ENCODE measurements around the gene IQCH. TPM values are rescaled to one million over a fixed set of nuclear protein-coding genes. Genes with fewer than 3 reads are reported as not detected.

Gene IQCH
- total and polyA plus RNA-seq, 4 donors = 1.2 to 3.4 (median 2.0) TPM; not detected in 1

- Histone ChIP-seq H3K27me3 (ENCODE audit: control insufficient read depth in 1 of 2, insufficient read depth in 2 of 2, low read length in 1 of 2) (no peaks in the 10 kb centered on the region), H3K27ac (ENCODE audit: low read depth in 1 of 2, low read length in 2 of 2) (no peak overlapping the region), H3K36me3 (ENCODE audit: control insufficient read depth in 1 of 2, insufficient read depth in 2 of 2, low read length in 1 of 2) (no peaks in the 10 kb centered on the region), H3K4me3 (ENCODE audit: low read length in 2 of 2) (no peak overlapping the region), H3K4me1 (ENCODE audit: control insufficient read depth in 1 of 2, insufficient read depth in 2 of 2, low read length in 2 of 2) (no peaks in the 10 kb centered on the region), H3K9me3 (ENCODE audit: control insufficient read depth, low read length) (no peaks in the 10 kb centered on the region)
- ATAC-seq (ENCODE audit: low FRiP score) = no peak
- no peak for DNase-seq
- WGBS, 2 donors = 90% methylated on average over 2 of the region's 2 CpGs
- intact Hi-C loops (cut with DNase I) = no loop called here
These were observed 45.9 kb downstream of the IQCH start for GRCh38 chr15:67300266-67301025.

- DNase-seq (no peak), ATAC-seq (ENCODE audit: low FRiP score) (no peak)
- intact Hi-C loops (cut with DNase I) = loop anchor here (2.0 kb wide), 1 partner anchor 357 kb away; no protein-coding TSS in a partner anchor
- Histone ChIP-seq H3K27ac (ENCODE audit: low read depth in 1 of 2, low read length in 2 of 2) (no peak overlapping the region), H3K4me3 (ENCODE audit: low read length in 2 of 2) (no peak overlapping the region), H3K4me1 (ENCODE audit: control insufficient read depth in 1 of 2, insufficient read depth in 2 of 2, low read length in 2 of 2) (no peaks in the 10 kb centered on the region), H3K9me3 (ENCODE audit: control insufficient read depth, low read length) (no peaks in the 10 kb centered on the region), H3K36me3 (ENCODE audit: control insufficient read depth in 1 of 2, insufficient read depth in 2 of 2, low read length in 1 of 2) (no peaks in the 10 kb centered on the region), H3K27me3 (ENCODE audit: control insufficient read depth in 1 of 2, insufficient read depth in 2 of 2, low read length in 1 of 2) (no peaks in the 10 kb centered on the region)
- WGBS, 2 donors = 85 to 90% methylated on average over 4 of the region's 4 CpGs
These were observed 49.1 kb downstream of the IQCH start for GRCh38 chr15:67303490-67304363.

GRCh38 chr15:67304778-67305177 is 50.2 kb downstream of the IQCH start:
- intact Hi-C loops (cut with DNase I) = loop anchor here in 1 of 2 donors (2.0 kb wide), 1 partner anchor 358 kb away; no protein-coding TSS in a partner anchor
- Histone ChIP-seq H3K36me3 (ENCODE audit: control insufficient read depth in 1 of 2, insufficient read depth in 2 of 2, low read length in 1 of 2) (no peaks in the 10 kb centered on the region), H3K4me1 (ENCODE audit: control insufficient read depth in 1 of 2, insufficient read depth in 2 of 2, low read length in 2 of 2) (no peaks in the 10 kb centered on the region), H3K4me3 (ENCODE audit: low read length in 2 of 2) (no peak overlapping the region), H3K27ac (ENCODE audit: low read depth in 1 of 2, low read length in 2 of 2) (no peak overlapping the region), H3K27me3 (ENCODE audit: control insufficient read depth in 1 of 2, insufficient read depth in 2 of 2, low read length in 1 of 2) (no peaks in the 10 kb centered on the region), H3K9me3 (ENCODE audit: control insufficient read depth, low read length) (no peaks in the 10 kb centered on the region)
- ATAC-seq (ENCODE audit: low FRiP score) = no peak
- no peak for DNase-seq

GRCh38 chr15:67305506-67305905 is 50.9 kb downstream of the IQCH start:
- DNase-seq (no peak), ATAC-seq (ENCODE audit: low FRiP score) (no peak)
- Histone ChIP-seq H3K36me3 (ENCODE audit: control insufficient read depth in 1 of 2, insufficient read depth in 2 of 2, low read length in 1 of 2) (no peaks in the 10 kb centered on the region), H3K4me1 (ENCODE audit: control insufficient read depth in 1 of 2, insufficient read depth in 2 of 2, low read length in 2 of 2) (no peaks in the 10 kb centered on the region), H3K4me3 (ENCODE audit: low read length in 2 of 2) (no peak overlapping the region), H3K9me3 (ENCODE audit: control insufficient read depth, low read length) (no peaks in the 10 kb centered on the region), H3K27ac (ENCODE audit: low read depth in 1 of 2, low read length in 2 of 2) (no peak overlapping the region), H3K27me3 (ENCODE audit: control insufficient read depth in 1 of 2, insufficient read depth in 2 of 2, low read length in 1 of 2) (no peaks in the 10 kb centered on the region)
- intact Hi-C loops (cut with DNase I) = loop anchor here in 1 of 2 donors (2.0 kb wide), 1 partner anchor 359 kb away; no protein-coding TSS in a partner anchor
- WGBS, 2 donors = 19 to 25% methylated on average over 1 of the region's 1 CpG

GRCh38 chr15:67307156-67307555 is 52.6 kb downstream of the IQCH start:
- ATAC-seq (ENCODE audit: low FRiP score) = no peak
- 74 to 77% methylated on average over 1 of the region's 1 CpG for WGBS, 2 donors
- intact Hi-C loops (cut with DNase I) = no loop called here

GRCh38 chr15:67307889-67308597 is 53.5 kb downstream of the IQCH start:
- H3K27me3 ChIP-seq (ENCODE audit: control insufficient read depth in 1 of 2, insufficient read depth in 2 of 2, low read length in 1 of 2) = no peaks in the 10 kb centered on the region
- intact Hi-C loops (cut with DNase I) = no loop called here

More at GRCh38 chr15:67307156-67307555, 52.6 kb downstream of the IQCH start:
- DNase-seq = no peak
- H3K4me1 ChIP-seq (ENCODE audit: control insufficient read depth in 1 of 2, insufficient read depth in 2 of 2, low read length in 2 of 2) = no peaks in the 10 kb centered on the region
- no peaks in the 10 kb centered on the region for H3K36me3 ChIP-seq (ENCODE audit: control insufficient read depth in 1 of 2, insufficient read depth in 2 of 2, low read length in 1 of 2)
- no peak overlapping the region for H3K4me3 ChIP-seq (ENCODE audit: low read length in 2 of 2)
- no peaks in the 10 kb centered on the region for H3K27me3 ChIP-seq (ENCODE audit: control insufficient read depth in 1 of 2, insufficient read depth in 2 of 2, low read length in 1 of 2)
- H3K9me3 ChIP-seq (ENCODE audit: control insufficient read depth, low read length) = no peaks in the 10 kb centered on the region
- H3K27ac ChIP-seq (ENCODE audit: low read depth in 1 of 2, low read length in 2 of 2) = no peak overlapping the region

GRCh38 chr15:67311731-67312130 is 57.1 kb downstream of the IQCH start:
- no peaks in the 10 kb centered on the region for H3K4me1 ChIP-seq (ENCODE audit: control insufficient read depth in 1 of 2, insufficient read depth in 2 of 2, low read length in 2 of 2)
- DNase-seq (no peak), ATAC-seq (ENCODE audit: low FRiP score) (no peak)
- intact Hi-C loops (cut with DNase I) = no loop called here
- 94 to 98% methylated on average over 1 of the region's 1 CpG for WGBS, 2 donors
- no peaks in the 10 kb centered on the region for H3K9me3 ChIP-seq (ENCODE audit: control insufficient read depth, low read length)
- H3K36me3 ChIP-seq (ENCODE audit: control insufficient read depth in 1 of 2, insufficient read depth in 2 of 2, low read length in 1 of 2) = no peaks in the 10 kb centered on the region
- no peak overlapping the region for H3K4me3 ChIP-seq (ENCODE audit: low read length in 2 of 2)
- H3K27me3 ChIP-seq (ENCODE audit: control insufficient read depth in 1 of 2, insufficient read depth in 2 of 2, low read length in 1 of 2) = no peaks in the 10 kb centered on the region
- H3K27ac ChIP-seq (ENCODE audit: low read depth in 1 of 2, low read length in 2 of 2) = no peak overlapping the region

More at GRCh38 chr15:67307889-67308597, 53.5 kb downstream of the IQCH start:
- 87 to 92% methylated on average over 4 of the region's 4 CpGs for WGBS, 2 donors
- ATAC-seq (ENCODE audit: low FRiP score) (no peak), DNase-seq (no peak)
- H3K36me3 ChIP-seq (ENCODE audit: control insufficient read depth in 1 of 2, insufficient read depth in 2 of 2, low read length in 1 of 2) = no peaks in the 10 kb centered on the region
- H3K27ac ChIP-seq (ENCODE audit: low read depth in 1 of 2, low read length in 2 of 2) = no peak overlapping the region
- no peaks in the 10 kb centered on the region for H3K4me1 ChIP-seq (ENCODE audit: control insufficient read depth in 1 of 2, insufficient read depth in 2 of 2, low read length in 2 of 2)
- H3K9me3 ChIP-seq (ENCODE audit: control insufficient read depth, low read length) = no peaks in the 10 kb centered on the region
- no peak overlapping the region for H3K4me3 ChIP-seq (ENCODE audit: low read length in 2 of 2)

- H3K4me3 ChIP-seq (ENCODE audit: low read length in 2 of 2) = no peak overlapping the region
- no peaks in the 10 kb centered on the region for H3K36me3 ChIP-seq (ENCODE audit: control insufficient read depth in 1 of 2, insufficient read depth in 2 of 2, low read length in 1 of 2)
- intact Hi-C loops (cut with DNase I) = no loop called here
- 6 to 9% methylated on average over 3 of the region's 3 CpGs for WGBS, 2 donors
- ATAC-seq (ENCODE audit: low FRiP score) (no peak), DNase-seq (no peak)
- no peak overlapping the region for H3K27ac ChIP-seq (ENCODE audit: low read depth in 1 of 2, low read length in 2 of 2)
- peaks cover 0 to 3% of the 10 kb centered on the region in 2 donors for H3K4me1 ChIP-seq (ENCODE audit: control insufficient read depth in 1 of 2, insufficient read depth in 2 of 2, low read length in 2 of 2)
- H3K27me3 ChIP-seq (ENCODE audit: control insufficient read depth in 1 of 2, insufficient read depth in 2 of 2, low read length in 1 of 2) = no peaks in the 10 kb centered on the region
- H3K9me3 ChIP-seq (ENCODE audit: control insufficient read depth, low read length) = no peaks in the 10 kb centered on the region
These were observed 65.4 kb downstream of the IQCH start for GRCh38 chr15:67319961-67320360.
